Hindlimb muscle (tissue), 1 donor: Measurements from ENCODE around the gene BRIP1. TPM values are rescaled to one million over a fixed set of nuclear protein-coding genes. Genes with fewer than 3 reads are reported as not detected.
"Not testable (repeated sequence)": the region's sequence is repeated elsewhere in the genome, so short reads cannot be mapped to it uniquely, and the experiment has no call there.

Source experiments
- DNase-seq: peaks from one replicate; pipeline ENCODE4 v3.0.0-alpha.2; 2013
- polyA plus RNA-seq: library from polyadenylated mRNA; unstranded; fragments of 120-200 nt; gene quantifications from one replicate; pipeline ENCODE4 v1.2.1, GENCODE V29; 2013; ENCODE audit not compliant: insufficient read length

BRIP1 gene
- polyA plus RNA-seq, 1 donor: 4.3 TPM

- DNase-seq: no peak
These were observed 436 bp upstream of the BRIP1 start for GRCh38 chr17:61863801-61864126.

DNA sequence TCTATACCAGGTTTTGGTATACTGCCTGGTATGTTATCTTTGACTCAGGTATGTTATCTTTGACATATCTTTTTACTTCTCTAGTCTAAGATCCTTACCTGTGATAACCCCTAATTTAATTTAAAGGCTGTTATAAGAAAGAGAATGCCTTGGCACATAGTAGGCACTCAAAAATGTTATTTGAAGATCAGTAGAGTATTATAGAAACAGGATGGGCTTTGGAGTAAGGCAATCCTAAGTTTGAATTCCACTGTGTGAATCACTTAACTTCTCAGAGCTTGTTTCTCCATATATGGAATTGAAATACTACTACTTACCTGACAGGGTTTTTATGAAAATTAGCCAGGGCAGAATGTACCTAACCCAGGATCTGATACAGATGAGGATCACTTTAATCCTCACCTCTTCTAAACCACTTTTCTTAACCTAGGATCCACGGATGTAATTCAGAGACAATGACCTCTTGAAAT lies 1.2 kb downstream of the BRIP1 start:
- DNase-seq: no peak

- not testable (repeated sequence) for DNase-seq
These were observed 2.9 kb downstream of the BRIP1 start for GRCh38 chr17:61860397-61860796.

GRCh38 chr17:61856035-61856434 lies 7.3 kb downstream of the BRIP1 start:
- DNase-seq: no peak

DNA sequence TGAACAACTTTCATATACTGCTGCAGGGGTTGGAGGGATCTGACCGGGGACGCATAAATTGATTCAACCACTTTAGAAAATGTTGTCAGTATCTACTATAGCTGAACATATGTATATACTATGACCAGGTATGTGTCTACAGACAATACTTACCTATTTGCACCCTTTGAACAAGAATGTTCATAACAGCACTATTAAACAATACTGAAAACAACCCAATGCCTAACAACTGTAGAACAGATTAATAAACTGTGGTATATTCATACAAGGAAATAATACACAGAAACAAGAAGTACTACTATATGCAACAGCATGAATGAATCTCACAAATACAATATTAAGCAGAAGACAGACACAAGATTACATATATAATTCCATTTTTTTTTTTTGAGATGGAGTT lies 10.5 kb downstream of the BRIP1 start:
- DNase-seq: no peak

GRCh38 chr17:61849674-61850073 lies 13.7 kb downstream of the BRIP1 start:
- DNase-seq: no peak

DNA sequence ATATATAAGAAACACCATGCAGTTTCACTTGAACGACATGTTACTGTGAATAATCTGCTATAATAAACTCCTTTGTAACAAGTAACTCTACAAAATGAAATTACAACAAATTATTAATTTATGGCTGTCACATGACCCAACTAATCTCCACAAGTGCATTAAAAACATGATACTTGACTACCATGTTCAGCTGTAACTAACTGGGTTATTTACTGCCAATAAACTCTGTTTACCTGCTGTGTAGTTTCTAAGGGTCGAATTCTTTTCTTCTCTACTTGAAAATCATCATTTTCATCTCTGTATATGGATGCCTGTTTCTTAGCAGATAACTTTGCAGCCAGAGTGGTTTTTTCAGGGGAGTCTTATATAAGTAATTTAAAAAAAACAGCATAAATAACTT lies 14.4 kb downstream of the BRIP1 start:
- DNase-seq: no peak

- no peak for DNase-seq
These were observed 15.1 kb downstream of the BRIP1 start for GRCh38 chr17:61848247-61848646.

DNA sequence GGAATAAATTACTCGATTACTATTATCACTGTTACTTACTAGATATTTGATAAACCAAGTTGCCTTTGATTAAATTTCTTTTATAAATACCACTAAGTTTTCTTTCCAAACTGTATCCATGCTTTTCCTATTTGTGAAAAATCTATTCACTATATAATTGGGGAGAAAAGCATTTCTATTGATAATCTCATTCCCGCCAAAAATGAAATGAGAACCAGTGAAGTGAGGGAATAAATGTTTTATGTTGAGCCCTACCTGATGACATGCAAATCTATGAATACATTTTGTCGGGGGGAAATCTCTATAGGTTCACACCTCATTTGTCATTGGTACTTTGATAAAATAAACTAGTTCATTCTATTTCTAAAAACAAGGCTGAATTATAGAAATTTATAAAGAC lies 15.7 kb downstream of the BRIP1 start:
- no peak for DNase-seq

DNA sequence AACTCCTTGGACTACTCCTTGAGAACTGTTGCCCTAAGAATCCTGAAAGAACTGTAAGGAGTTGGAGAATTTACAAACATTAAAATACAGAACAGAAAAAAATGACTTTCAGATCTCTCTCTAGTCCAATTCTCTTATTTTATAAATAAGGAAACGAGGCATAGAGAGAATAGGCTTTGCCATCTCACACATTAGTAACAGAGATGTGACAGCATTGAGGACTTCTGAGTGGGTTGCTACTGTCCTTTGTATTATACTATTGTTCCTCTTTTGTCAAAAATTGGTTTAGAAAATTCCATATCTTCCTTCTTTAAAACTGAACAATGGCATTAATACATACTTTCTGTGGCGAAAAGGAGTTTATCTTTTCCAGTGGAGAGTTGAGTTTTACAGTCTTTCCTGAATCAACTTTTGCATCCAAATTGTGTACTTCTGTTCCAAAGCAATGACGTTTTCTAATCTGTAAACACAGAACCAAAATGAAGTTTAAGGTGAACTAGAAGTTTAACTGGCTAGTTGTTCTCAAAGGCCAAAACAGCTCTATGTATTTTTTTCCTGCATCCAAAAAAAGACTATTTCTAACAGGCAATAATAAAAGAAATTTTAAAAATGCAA lies 16.5 kb downstream of the BRIP1 start:
- DNase-seq: no peak

GRCh38 chr17:61846088-61846487 lies 17.2 kb downstream of the BRIP1 start:
- DNase-seq: no peak

DNA sequence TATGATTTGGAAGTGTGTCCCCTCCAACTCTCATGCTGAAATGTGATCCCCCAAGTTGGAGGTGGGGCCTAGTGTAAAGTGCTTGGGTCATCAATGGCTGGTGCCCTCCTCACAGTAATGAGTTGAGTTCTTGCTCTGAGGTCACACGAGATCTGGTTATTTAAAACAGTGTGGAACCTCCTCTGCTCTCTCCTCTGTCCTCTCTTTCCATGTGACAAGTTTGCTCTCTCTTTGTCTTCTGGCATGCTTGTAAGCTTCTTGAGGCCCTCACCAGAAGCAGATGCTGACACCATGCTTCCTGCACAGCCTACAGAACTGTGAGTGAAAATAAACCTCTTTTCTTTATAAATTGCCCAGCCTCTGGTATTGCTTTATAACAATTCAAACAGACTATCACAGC lies 19.9 kb downstream of the BRIP1 start:
- DNase-seq: no peak

GRCh38 chr17:61842899-61843298 lies 20.4 kb downstream of the BRIP1 start:
- DNase-seq: no peak

DNA sequence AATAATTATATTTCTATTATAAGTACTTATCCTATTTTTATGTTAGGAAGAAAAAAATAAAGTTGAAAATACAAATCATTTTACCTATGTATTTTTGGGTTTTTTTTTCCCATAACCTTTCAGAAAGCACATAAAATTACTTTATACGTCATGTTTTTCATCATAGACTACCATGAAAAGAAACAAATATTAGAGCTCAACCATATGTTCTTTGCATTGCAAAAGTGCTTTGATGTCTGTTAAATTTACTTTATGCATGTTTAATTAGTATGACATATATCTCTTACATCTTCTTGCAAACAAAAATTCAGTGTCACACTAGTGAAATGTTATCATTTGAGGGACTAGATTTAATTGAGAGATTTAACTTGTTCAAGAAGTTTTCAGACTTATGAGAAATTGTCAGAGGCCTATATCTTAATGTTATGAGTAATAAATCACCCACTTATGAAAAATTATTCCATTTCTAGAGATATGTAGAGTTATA lies 24.0 kb downstream of the BRIP1 start:
- DNase-seq: no peak

- DNase-seq: peak; percentile 68
These were observed 25.9 kb downstream of the BRIP1 start for GRCh38 chr17:61837175-61838051.

GRCh38 chr17:61836266-61837174 lies 26.8 kb downstream of the BRIP1 start:
- DNase-seq: no peak

DNA sequence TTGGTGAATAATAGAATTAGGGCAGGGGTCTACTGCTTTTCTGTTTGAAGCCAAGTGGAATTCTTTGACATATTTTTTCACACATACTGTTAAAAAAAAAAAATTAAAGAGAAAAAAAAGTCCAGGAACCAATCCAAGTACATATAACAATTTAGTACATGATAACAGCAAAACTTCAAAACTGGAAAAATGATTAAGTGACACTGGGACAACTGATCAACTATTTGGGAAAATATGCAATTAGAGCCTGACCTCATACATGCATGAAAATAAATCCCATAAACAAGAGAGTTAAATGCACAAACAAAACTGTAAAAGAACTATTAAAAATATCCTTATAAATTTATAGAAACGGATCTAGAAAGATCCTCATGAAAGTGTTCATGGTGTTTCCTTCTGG lies 27.7 kb downstream of the BRIP1 start:
- no peak for DNase-seq

DNA sequence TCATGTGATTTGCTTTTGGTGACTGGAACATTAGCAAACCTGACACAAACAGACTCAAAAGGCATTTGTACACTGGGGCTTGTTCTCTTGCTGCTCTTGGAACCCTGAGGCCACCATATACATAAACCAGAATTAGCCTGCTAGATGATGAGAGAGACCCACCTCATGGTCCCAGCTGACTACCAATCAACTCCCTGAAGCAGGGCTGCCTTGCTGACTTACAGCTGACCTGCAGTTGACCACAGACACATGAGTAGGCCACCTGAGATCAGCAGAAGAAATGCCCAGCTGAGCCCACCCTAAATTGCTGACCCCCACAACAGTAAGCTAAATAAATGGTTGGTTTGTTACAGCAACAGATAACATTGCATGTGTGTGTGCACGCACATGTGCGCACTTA lies 28.7 kb downstream of the BRIP1 start:
- no peak for DNase-seq

DNA sequence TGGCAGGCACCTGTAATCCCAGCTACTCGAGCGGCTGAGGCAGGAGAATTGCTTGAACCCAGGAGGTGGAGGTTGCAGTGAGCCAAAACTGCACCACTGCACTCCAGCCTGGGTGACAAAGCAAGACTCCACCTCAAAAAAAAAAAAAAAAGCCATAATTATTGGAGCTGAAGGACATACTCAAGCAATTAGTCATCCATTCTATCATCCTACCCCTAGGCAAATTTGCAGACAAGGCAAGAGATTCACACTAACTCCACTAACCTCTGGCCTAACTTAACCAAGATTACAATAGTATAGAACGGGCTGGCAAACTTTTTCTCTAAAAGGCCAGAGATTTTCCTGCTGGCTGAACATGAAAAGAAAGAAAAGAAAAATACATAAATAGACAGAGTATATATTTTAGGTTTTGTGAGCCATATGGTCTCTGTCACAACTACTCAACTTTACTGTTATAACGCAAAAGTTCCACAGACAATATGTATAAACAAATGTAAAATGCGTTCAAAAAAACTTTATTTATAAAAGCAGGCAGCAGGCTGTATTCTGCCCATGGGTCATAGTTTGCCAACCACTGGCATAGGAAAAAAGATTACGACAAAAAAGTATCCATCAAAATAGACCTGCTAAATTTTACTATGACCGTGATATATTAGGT lies 29.7 kb downstream of the BRIP1 start:
- DNase-seq: no peak

- no peak for DNase-seq
These were observed 30.9 kb downstream of the BRIP1 start for GRCh38 chr17:61832463-61832862.

DNA sequence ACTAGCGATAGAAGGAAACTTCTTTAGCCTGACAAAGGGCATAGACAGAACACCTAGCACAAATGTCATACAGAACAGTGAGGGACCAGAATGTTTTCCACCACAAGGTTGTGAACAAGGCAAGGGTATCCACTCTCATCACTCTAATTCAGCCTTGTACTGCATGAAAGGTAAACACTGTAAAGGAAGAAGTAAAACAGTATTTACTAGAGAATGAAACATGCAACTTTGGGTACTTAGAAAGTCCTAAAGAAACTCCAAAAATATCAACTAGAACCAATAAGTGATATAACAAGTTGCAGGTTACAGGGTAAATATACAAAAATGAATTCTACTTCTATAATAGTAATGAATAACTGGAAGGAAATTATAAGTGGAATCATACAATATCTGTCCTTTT lies 32.2 kb downstream of the BRIP1 start:
- DNase-seq: no peak

GRCh38 chr17:61828694-61829093 lies 34.6 kb downstream of the BRIP1 start:
- no peak for DNase-seq
